ENCODE results near the gene CFAP70.

DNA sequence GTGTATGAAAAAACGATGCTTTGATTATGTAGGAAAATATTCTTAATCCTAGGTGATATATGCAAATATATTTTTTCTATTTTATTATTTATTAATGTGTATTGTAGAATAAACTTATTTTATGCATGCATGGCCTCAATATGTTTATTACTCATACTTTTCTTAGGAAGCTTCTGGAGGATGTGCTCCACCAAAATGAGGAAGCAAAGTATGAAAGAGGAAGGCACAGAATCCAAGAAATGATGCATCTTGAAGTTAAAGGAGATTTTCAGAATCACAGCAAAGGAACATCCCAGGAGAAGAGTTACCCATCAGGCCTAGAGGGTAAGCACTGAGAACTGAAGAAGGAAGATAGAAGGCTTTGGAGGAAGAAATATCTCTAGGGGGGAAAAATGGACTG lies 71.2 kb downstream of the CFAP70 start:
- TF ChIP-seq, protein P1, sequence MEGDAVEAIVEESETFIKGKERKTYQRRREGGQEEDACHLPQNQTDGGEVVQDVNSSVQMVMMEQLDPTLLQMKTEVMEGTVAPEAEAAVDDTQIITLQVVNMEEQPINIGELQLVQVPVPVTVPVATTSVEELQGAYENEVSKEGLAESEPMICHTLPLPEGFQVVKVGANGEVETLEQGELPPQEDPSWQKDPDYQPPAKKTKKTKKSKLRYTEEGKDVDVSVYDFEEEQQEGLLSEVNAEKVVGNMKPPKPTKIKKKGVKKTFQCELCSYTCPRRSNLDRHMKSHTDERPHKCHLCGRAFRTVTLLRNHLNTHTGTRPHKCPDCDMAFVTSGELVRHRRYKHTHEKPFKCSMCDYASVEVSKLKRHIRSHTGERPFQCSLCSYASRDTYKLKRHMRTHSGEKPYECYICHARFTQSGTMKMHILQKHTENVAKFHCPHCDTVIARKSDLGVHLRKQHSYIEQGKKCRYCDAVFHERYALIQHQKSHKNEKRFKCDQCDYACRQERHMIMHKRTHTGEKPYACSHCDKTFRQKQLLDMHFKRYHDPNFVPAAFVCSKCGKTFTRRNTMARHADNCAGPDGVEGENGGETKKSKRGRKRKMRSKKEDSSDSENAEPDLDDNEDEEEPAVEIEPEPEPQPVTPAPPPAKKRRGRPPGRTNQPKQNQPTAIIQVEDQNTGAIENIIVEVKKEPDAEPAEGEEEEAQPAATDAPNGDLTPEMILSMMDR (IDR thresholded peaks at IDR 0.05), result no peak
- TF ChIP-seq POLR2A (IDR thresholded peaks at IDR 0.05), result no peak

Measured in transverse colon (tissue), 3 donors.